ENCODE data around the gene CPLANE1.
"Not testable (repeated sequence)": the region's sequence is repeated elsewhere in the genome, so short reads cannot be mapped to it uniquely, and the experiment has no call there.

The CPLANE1 gene

GRCh38 chr5:37208883-37209797 lies 40.0 kb downstream of the CPLANE1 start:
- no peak for DNase-seq (ENCODE audit: low read depth)

- no peak for DNase-seq (ENCODE audit: low read depth)
These were observed 41.4 kb downstream of the CPLANE1 start for GRCh38 chr5:37207802-37208201.

- DNase-seq (ENCODE audit: low read depth), result no peak
These were observed 42.4 kb downstream of the CPLANE1 start for GRCh38 chr5:37206736-37207135.

GRCh38 chr5:37198842-37199241 lies 50.3 kb downstream of the CPLANE1 start:
- DNase-seq (ENCODE audit: low read depth), result no peak

- DNase-seq (ENCODE audit: low read depth), result no peak
These were observed 51.1 kb downstream of the CPLANE1 start for GRCh38 chr5:37198061-37198460.

- DNase-seq (ENCODE audit: low read depth), result no peak
These were observed 51.7 kb downstream of the CPLANE1 start for GRCh38 chr5:37197340-37198050.

GRCh38 chr5:37190592-37190991 lies 58.6 kb downstream of the CPLANE1 start:
- no peak for DNase-seq (ENCODE audit: low read depth)

GRCh38 chr5:37189355-37189754 lies 59.8 kb downstream of the CPLANE1 start:
- DNase-seq (ENCODE audit: low read depth), result no peak

GRCh38 chr5:37187465-37187977 lies 61.7 kb downstream of the CPLANE1 start:
- DNase-seq (ENCODE audit: low read depth), result no peak

- no peak for DNase-seq (ENCODE audit: low read depth)
These were observed 64.3 kb downstream of the CPLANE1 start for GRCh38 chr5:37184748-37185364.

- DNase-seq (ENCODE audit: low read depth), result no peak
These were observed 66.5 kb downstream of the CPLANE1 start for GRCh38 chr5:37182667-37183066.

- DNase-seq (ENCODE audit: low read depth), result no peak
These were observed 74.2 kb downstream of the CPLANE1 start for GRCh38 chr5:37174928-37175327.

GRCh38 chr5:37172957-37173356 lies 76.2 kb downstream of the CPLANE1 start:
- DNase-seq (ENCODE audit: low read depth), result no peak

- DNase-seq (ENCODE audit: low read depth), result no peak
These were observed 78.3 kb downstream of the CPLANE1 start for GRCh38 chr5:37170856-37171255.

GRCh38 chr5:37166197-37166596 lies 83.0 kb downstream of the CPLANE1 start:
- DNase-seq (ENCODE audit: low read depth), result no peak

- no peak for DNase-seq (ENCODE audit: low read depth)
These were observed 83.4 kb downstream of the CPLANE1 start for GRCh38 chr5:37165761-37166160.

GRCh38 chr5:37153661-37154060 lies 95.5 kb downstream of the CPLANE1 start:
- no peak for DNase-seq (ENCODE audit: low read depth)

GRCh38 chr5:37146896-37147295 lies 102.3 kb downstream of the CPLANE1 start:
- DNase-seq (ENCODE audit: low read depth), result no peak

GRCh38 chr5:37136694-37137093 lies 112.5 kb downstream of the CPLANE1 start:
- DNase-seq (ENCODE audit: low read depth), result no peak

GRCh38 chr5:37135312-37135711 lies 113.9 kb downstream of the CPLANE1 start:
- not testable (repeated sequence) for DNase-seq (ENCODE audit: low read depth)

GRCh38 chr5:37133939-37134338 lies 115.2 kb downstream of the CPLANE1 start:
- DNase-seq (ENCODE audit: low read depth), result no peak

- DNase-seq (ENCODE audit: low read depth), result no peak
These were observed 116.5 kb downstream of the CPLANE1 start for GRCh38 chr5:37132646-37133045.
